SK-N-MC (cell line): ENCODE data around the gene SULF2.

Source experiments
- EZH2 ChIP-seq: fragments of 200-600 bp; sonication (generic); IDR thresholded peaks from one replicate; pipeline ENCODE4 v1.6.1; 2017; ENCODE audit warnings: antibody characterized with exemption
- FOXP2 ChIP-seq: optimal IDR thresholded peaks from 2 replicates; pipeline ENCODE3; 2011; ENCODE audit warnings: mild to moderate bottlenecking, moderate library complexity; ENCODE audit not compliant: insufficient read depth; ENCODE audit errors: extremely low read length, control extremely low read depth
- POLR2AphosphoS5 ChIP-seq: IDR thresholded peaks from 2 replicates; pipeline ENCODE4 v1.6.1; 2012; ENCODE audit warnings: mild to moderate bottlenecking, low read depth, low read length, borderline replicate concordance

DNA sequence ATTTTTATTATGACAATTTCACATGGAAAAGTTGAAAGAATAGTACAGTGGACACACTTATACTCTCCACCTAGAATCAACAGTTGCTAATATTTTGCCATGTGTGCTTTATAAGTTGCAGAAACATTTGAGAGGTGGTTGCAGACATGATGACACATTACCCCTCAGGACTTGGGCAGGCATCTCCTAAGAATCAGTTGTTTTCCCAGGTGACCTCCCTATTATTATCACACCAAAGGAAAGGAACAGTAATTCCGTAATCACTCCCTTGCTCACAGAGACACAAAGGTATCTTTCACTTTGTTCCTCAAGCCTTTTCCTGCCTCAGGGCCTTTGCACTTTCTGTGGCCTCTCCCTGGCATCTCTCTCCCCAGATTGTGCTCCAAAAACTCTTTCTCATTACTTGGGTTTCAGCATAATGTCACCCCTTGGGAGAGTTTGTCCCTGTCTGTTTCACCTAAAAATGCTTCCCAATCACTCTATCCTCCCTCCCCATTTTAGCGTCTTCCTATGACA is 5.9 kb upstream of the SULF2 start:
- TF ChIP-seq POLR2AphosphoS5 (no peak), EZH2 (no peak), FOXP2 (no peak)
